ENCODE measurements around the gene SENP5.

GRCh38 chr3:196951371-196951770 is 83.7 kb downstream of the SENP5 start:
- TF ChIP-seq ZNF274 (IDR thresholded peaks at IDR 0.05; ENCODE audit: low read depth, low read length) (no peak), SUZ12 (IDR thresholded peaks at IDR 0.05; ENCODE audit: extremely low read depth, insufficient read depth, insufficient read length) (no peak)
